DOHH2 (cell line): ENCODE results near the gene TMOD2.

Experiments used
- CTCF ChIP-seq: fragments of 200-600 bp; sonication (generic); IDR thresholded peaks from one replicate; pipeline ENCODE4 v1.5.1; 2014; ENCODE audit warnings: antibody characterized with exemption, mild to moderate bottlenecking, low read depth, low read length; ENCODE audit not compliant: poor library complexity, severe bottlenecking
- EZH2phosphoT487 ChIP-seq: fragments of 200-600 bp; sonication (generic); IDR thresholded peaks from 2 replicates; pipeline ENCODE4 v1.6.1; 2017; ENCODE audit warnings: borderline replicate concordance, mild to moderate bottlenecking, antibody characterized with exemption, low read length, moderate library complexity, mixed read lengths

- no peak for TF ChIP-seq CTCF
- no peak for TF ChIP-seq EZH2phosphoT487
Observed at GRCh38 chr15:51842852-51843737, 91.7 kb downstream of the TMOD2 start.
